NOMO-1 (cell line): ENCODE measurements around the gene CCND1.

Source experiments
- DNase-seq, 2 experiments: peaks; one replicate each; lab custom pipeline; 2025; ENCODE audit not compliant: unreplicated experiment in 2 of 2; lab: John Stamatoyannopoulos, UW

Gene CCND1

GRCh38 chr11:69640260-69640994 lies 529 bp upstream of the CCND1 start:
- DNase-seq, result no peak

- no peak for DNase-seq
Observed at GRCh38 chr11:69641681-69642548, 959 bp downstream of the CCND1 start.

GRCh38 chr11:69642549-69642912 lies 1.6 kb downstream of the CCND1 start:
- DNase-seq, result no peak

GRCh38 chr11:69642913-69643632 lies 2.1 kb downstream of the CCND1 start:
- peak; percentile 66 to 82 for DNase-seq

GRCh38 chr11:69643646-69644045 lies 2.7 kb downstream of the CCND1 start:
- DNase-seq, result no peak

GRCh38 chr11:69644071-69644961 lies 3.4 kb downstream of the CCND1 start:
- no peak for DNase-seq

GRCh38 chr11:69644962-69645675 lies 4.2 kb downstream of the CCND1 start:
- no peak for DNase-seq

- DNase-seq, result no peak
Observed at GRCh38 chr11:69645801-69646492, 5.0 kb downstream of the CCND1 start.

- no peak for DNase-seq
Observed at GRCh38 chr11:69646493-69647389, 5.8 kb downstream of the CCND1 start.

- no peak for DNase-seq
Observed at GRCh38 chr11:69647390-69647748, 6.4 kb downstream of the CCND1 start.

- DNase-seq, result no peak
Observed at GRCh38 chr11:69647761-69648497, 7.0 kb downstream of the CCND1 start.

GRCh38 chr11:69648679-69649575 lies 8.0 kb downstream of the CCND1 start:
- no peak for DNase-seq

GRCh38 chr11:69649576-69649900 lies 8.6 kb downstream of the CCND1 start:
- DNase-seq, result no peak

GRCh38 chr11:69650081-69650831 lies 9.3 kb downstream of the CCND1 start:
- DNase-seq, result no peak

GRCh38 chr11:69650832-69651344 lies 9.9 kb downstream of the CCND1 start:
- no peak for DNase-seq
